Measurements from ENCODE around the gene MTREX.

DNA sequence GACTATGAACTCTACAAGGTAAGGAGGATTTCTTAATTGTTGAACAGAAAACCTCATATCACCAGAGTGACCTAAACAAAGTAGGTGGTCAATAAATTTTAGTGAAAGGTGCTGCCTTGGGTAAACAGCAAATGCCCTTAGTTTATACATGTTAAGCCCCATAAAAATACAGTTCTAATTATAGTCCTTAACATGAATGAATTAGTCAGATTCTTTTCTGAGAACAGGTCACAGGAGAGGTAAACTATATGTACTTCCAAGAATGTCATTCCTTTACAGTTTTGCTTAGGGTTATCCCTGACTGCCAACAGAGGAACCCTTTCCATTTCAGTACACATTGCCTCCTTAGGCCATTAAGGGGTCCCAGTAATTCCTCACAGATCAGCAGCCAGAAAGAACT, 162.1 kb downstream of the MTREX start:
- no peak for TF ChIP-seq POLR2AphosphoS5 (IDR thresholded peaks at IDR 0.05; ENCODE audit: low read depth, low read length)
- no peak for TF ChIP-seq TAF1 (IDR thresholded peaks at IDR 0.05; ENCODE audit: borderline replicate concordance, low read depth, low read length)
- TF ChIP-seq POLR2A (IDR thresholded peaks at IDR 0.05; ENCODE audit: low read depth, low read length): no peak

All from GM12892 (cell line).